Measurements from ENCODE around the gene OR10Z1. TPM values are rescaled to one million over a fixed set of nuclear protein-coding genes. Genes with fewer than 3 reads are reported as not detected.

OR10Z1 gene
- not detected in 2 replicates for total RNA-seq (2014; rRNA removed; shearing (Covaris generic))
- not detected in 2 replicates for polyA plus RNA-seq (2015; cell fraction: cytosol; rRNA removed)
- polyA plus RNA-seq (2015; cell fraction: nucleus; rRNA removed): not detected in 2 replicates

DNA sequence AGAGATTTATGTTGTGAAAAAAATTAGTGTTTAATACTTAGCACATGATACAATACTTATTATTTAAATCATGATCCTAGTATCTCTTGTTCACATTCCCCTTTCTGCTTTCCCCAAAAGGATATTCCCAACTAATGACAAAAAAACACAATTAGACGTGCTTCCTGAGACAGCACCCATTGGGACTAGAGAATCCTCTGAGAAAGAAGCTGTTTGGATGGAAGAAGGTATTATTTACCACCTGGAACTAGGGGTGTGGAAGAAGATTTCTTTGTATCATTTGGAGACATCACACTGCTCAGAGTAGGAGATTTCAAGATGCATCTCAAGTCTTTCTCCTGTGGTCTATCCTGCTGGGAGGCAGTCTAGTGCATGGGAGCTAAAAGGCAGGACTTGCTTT lies at the start of gene OR10Z1:
Gene OR10Z1, plus strand, starts transcription at position 301 of the 400 bp plus-strand sequence. CDS start 1,171 bp downstream, outside the sequence.
- in situ Hi-C loops (cut with HindIII; ENCODE audit: low pct_unique_long_range_greater_than_20kb, low sequenced_read_pairs): no loop called here
- DNase-seq (ENCODE audit: low read depth, low spot score): no peak

- DNase-seq (ENCODE audit: low read depth, low spot score): no peak
- in situ Hi-C loops (cut with HindIII; ENCODE audit: low pct_unique_long_range_greater_than_20kb, low sequenced_read_pairs): no loop called here
These were observed 45.4 kb upstream of the OR10Z1 start for GRCh38 chr1:158559696-158560095.

GRCh38 chr1:158563853-158564252 lies 41.2 kb upstream of the OR10Z1 start:
- in situ Hi-C loops (cut with HindIII; ENCODE audit: low pct_unique_long_range_greater_than_20kb, low sequenced_read_pairs): no loop called here
- DNase-seq (ENCODE audit: low read depth, low spot score): no peak

GRCh38 chr1:158564608-158565007 lies 40.5 kb upstream of the OR10Z1 start:
- no peak for DNase-seq (ENCODE audit: low read depth, low spot score)
- in situ Hi-C loops (cut with HindIII; ENCODE audit: low pct_unique_long_range_greater_than_20kb, low sequenced_read_pairs): no loop called here

DNA sequence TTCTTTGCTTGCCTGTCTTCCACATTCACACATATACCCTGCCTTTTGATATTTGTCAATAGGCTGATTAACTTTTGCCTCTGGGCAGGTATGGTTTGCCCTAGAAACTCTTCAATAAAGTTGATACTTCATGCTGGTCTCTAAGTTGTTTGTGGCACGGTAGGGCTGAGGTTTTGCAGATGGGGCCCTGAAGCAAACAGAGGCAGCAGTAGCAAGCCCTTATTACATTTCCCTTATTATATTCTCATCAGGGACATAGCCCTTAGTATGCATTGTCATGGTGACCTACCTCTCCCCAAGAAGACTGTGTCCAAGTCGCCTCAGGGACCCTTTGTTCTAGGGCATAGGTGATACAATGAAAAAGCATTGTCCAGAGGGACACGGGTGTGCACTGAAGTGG lies 34.6 kb upstream of the OR10Z1 start, which contains the start of gene OR6P1:
Gene OR6P1, minus strand, starts transcription at position 101 of the 400 bp plus-strand sequence. CDS start 6,976 bp downstream, outside the sequence.
- no peak for DNase-seq (ENCODE audit: low read depth, low spot score)
- in situ Hi-C loops (cut with HindIII; ENCODE audit: low pct_unique_long_range_greater_than_20kb, low sequenced_read_pairs): no loop called here

DNA sequence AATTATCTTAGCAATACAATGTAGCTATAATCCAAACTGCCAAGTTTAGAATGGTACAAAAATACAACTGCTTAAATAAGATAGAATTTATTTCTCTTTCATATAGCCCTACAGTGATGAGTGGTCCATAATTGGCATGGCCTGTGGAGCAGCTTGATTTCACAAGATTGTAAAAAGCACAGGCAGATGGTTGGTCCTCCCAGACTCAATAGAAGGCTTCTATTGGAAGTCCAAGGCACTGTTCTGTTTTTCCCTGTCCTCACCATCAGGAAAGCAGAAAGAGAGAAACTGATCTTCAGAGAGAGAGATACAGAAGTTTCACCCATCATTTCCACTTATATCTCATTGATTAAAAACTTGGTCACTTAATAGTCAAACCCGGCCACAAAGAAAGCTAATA lies 32.8 kb upstream of the OR10Z1 start:
- no peak for DNase-seq (ENCODE audit: low read depth, low spot score)
- in situ Hi-C loops (cut with HindIII; ENCODE audit: low pct_unique_long_range_greater_than_20kb, low sequenced_read_pairs): no loop called here

- no peak for DNase-seq (ENCODE audit: low read depth, low spot score)
- in situ Hi-C loops (cut with HindIII; ENCODE audit: low pct_unique_long_range_greater_than_20kb, low sequenced_read_pairs): no loop called here
These were observed 27.5 kb upstream of the OR10Z1 start for GRCh38 chr1:158577561-158577960.

- in situ Hi-C loops (cut with HindIII; ENCODE audit: low pct_unique_long_range_greater_than_20kb, low sequenced_read_pairs): no loop called here
- no peak for DNase-seq (ENCODE audit: low read depth, low spot score)
These were observed 25.3 kb upstream of the OR10Z1 start, which contains the start of gene OR10X1 for GRCh38 chr1:158579733-158580132. TSS of gene OR10X1 (minus strand) at chr1:158579899. CDS start at chr1:158579899, 0 bp downstream.

DNA sequence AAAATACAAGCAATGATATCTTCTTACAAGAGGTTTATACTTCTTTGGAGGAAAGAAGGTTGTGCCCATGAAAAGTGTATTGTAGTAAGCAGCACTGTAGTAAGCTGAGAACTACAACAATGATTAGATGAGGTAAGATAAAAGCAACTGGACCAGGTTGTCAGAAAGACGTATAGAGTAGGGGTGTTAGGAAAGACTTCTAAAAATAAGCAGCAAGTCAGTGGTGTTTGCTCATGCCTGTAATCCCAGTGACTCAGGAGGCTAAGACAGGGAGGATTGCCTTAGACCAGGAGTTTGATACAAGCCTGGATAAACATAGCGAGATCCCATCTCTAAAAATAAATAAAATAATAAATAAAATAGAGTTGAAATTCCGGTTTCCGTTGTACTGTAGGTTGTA lies 21.1 kb upstream of the OR10Z1 start:
- in situ Hi-C loops (cut with HindIII; ENCODE audit: low pct_unique_long_range_greater_than_20kb, low sequenced_read_pairs): no loop called here
- no peak for DNase-seq (ENCODE audit: low read depth, low spot score)

- in situ Hi-C loops (cut with HindIII; ENCODE audit: low pct_unique_long_range_greater_than_20kb, low sequenced_read_pairs): no loop called here
- no peak for DNase-seq (ENCODE audit: low read depth, low spot score)
These were observed 18.1 kb upstream of the OR10Z1 start for GRCh38 chr1:158586942-158587341.

DNA sequence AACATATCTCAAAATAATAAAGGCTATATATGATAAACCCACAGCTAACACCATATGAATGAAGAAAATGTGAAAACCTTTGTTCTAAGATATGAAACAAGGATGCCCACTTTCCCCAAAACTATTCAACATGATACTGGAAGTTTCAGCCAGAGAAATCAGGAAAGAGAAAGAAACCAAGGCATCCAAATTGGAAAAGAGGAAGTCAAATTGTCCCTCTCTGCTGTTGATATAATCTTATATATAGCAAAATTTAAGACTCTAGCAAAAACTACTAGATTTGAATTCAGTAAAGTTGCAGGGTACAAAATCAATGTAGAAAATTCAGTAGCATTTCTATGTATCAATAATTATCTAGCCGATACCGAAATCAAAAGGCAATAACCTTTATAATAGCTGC lies 4.3 kb upstream of the OR10Z1 start:
- no peak for DNase-seq (ENCODE audit: low read depth, low spot score)
- in situ Hi-C loops (cut with HindIII; ENCODE audit: low pct_unique_long_range_greater_than_20kb, low sequenced_read_pairs): no loop called here

DNA sequence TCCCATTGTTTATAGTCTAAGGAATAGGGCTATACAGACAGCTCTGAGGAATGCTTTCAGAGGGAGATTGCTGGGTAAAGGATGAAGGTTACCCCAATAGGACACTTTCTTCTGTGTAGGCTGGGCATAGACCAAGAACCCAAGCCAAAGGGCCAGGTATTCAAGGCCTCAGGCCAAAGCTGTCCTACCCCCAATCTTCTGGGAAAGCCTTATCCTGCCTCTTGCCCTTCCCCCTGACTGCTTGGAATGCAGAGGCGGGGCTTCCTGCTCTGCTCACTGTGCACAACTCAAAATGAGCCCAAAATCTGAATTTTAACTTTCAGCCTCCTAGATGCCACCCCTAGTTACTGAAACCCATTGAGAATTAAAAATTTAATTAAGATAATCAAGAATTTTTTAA lies 2.2 kb downstream of the OR10Z1 start:
- in situ Hi-C loops (cut with HindIII; ENCODE audit: low pct_unique_long_range_greater_than_20kb, low sequenced_read_pairs): no loop called here
- DNase-seq (ENCODE audit: low read depth, low spot score): no peak

DNA sequence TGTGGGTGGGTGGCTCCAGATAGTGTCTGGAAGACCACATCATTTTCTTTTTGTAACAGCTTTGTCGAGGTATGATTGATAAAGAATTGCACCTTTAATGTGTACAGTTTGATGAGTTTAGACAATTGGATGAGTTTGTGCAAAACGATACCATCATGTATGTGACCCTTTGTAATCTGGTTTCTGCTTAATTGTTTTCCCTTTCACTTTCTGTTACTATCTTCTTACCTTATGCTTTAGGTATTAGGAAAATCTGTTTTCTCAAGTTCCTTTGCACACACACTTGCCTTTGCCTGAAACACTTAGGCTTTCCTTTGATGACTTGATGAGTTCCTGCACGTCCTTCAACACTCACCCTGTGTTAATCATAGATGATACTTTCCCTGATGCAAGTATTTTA lies 6.8 kb downstream of the OR10Z1 start:
- in situ Hi-C loops (cut with HindIII; ENCODE audit: low pct_unique_long_range_greater_than_20kb, low sequenced_read_pairs): no loop called here
- DNase-seq (ENCODE audit: low read depth, low spot score): no peak

GRCh38 chr1:158613764-158614163 lies 8.7 kb downstream of the OR10Z1 start:
- in situ Hi-C loops (cut with HindIII; ENCODE audit: low pct_unique_long_range_greater_than_20kb, low sequenced_read_pairs): no loop called here
- no peak for DNase-seq (ENCODE audit: low read depth, low spot score)

- no peak for DNase-seq (ENCODE audit: low read depth, low spot score)
- in situ Hi-C loops (cut with HindIII; ENCODE audit: low pct_unique_long_range_greater_than_20kb, low sequenced_read_pairs): no loop called here
These were observed 33.1 kb downstream of the OR10Z1 start for GRCh38 chr1:158638146-158638545.

GRCh38 chr1:158638904-158639303 lies 33.8 kb downstream of the OR10Z1 start:
- in situ Hi-C loops (cut with HindIII; ENCODE audit: low pct_unique_long_range_greater_than_20kb, low sequenced_read_pairs): no loop called here
- no peak for DNase-seq (ENCODE audit: low read depth, low spot score)

GRCh38 chr1:158644449-158644848 lies 39.4 kb downstream of the OR10Z1 start:
- DNase-seq (ENCODE audit: low read depth, low spot score): no peak
- in situ Hi-C loops (cut with HindIII; ENCODE audit: low pct_unique_long_range_greater_than_20kb, low sequenced_read_pairs): no loop called here

GRCh38 chr1:158646465-158646864 lies 41.4 kb downstream of the OR10Z1 start:
- in situ Hi-C loops (cut with HindIII; ENCODE audit: low pct_unique_long_range_greater_than_20kb, low sequenced_read_pairs): no loop called here

DNA sequence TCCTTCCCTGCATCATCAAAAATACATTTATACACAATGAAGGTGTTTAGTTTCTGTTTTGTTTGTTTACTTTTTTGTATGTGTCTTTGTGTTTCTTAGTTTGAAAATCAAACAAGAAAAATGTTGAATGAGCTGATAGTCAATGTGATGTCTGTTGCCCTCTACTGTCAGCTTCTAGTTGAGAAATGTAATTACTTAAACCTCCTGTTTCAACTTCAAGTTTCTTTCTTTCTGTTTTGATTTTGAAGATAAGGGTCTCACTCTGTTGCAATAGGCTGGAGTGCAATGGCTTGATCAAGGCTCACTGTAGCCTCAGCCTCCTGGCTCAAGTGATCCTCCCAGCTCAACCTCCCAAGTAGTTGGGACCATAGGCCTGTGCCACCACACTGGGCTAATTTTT lies 44.0 kb downstream of the OR10Z1 start:
- DNase-seq (ENCODE audit: low read depth, low spot score): peak; percentile 11
- in situ Hi-C loops (cut with HindIII; ENCODE audit: low pct_unique_long_range_greater_than_20kb, low sequenced_read_pairs): no loop called here

More at GRCh38 chr1:158646465-158646864, 41.4 kb downstream of the OR10Z1 start:
- DNase-seq (ENCODE audit: low read depth, low spot score): no peak
